K562 (cell line): ENCODE data around the gene FADD. TPM values are rescaled to one million over a fixed set of nuclear protein-coding genes. Genes with fewer than 3 reads are reported as not detected.

Experiments used
- ATAC-seq: fragments of 200-7000 bp; cut with Tn5 transposase; 3 replicates; pipeline ENCODE4 v1.9.1; 2020; ENCODE audit warnings: moderate library complexity
- BruUV-seq: library from RNA; stranded (reverse); fragments of 400-500 nt; replicated peaks from 2 replicates; lab custom pipeline; 2021; lab: Mats Ljungman, UMichigan
- CTCF ChIA-PET: fragments of 300-600 bp; formaldehyde crosslinking; extraction: SDS; loops from one replicate; lab custom pipeline; 2021; ENCODE audit warnings: low intra/inter-chr PET ratio; lab: Yijun Ruan, JAX
- POLR2A ChIA-PET: fragments of 300-600, 350-650 bp; sonication (Branson Sonifier 250); formaldehyde crosslinking; extraction: SDS; loops from one replicate; lab custom pipeline; 2021; ENCODE audit warnings: antibody characterized with exemption, inconsistent platforms; lab: Yijun Ruan, JAX
- DNase-seq, 4 experiments: peaks; one replicate each; pipeline versions ENCODE4 v3.0.0 to v3.0.0-alpha.2; 2011 to 2018; ENCODE audit warnings: low spot score in 3 of 4, mixed read lengths in 3 of 4; ENCODE audit errors: extremely low read depth in 1 of 4
- FAIRE-seq: peaks from 2 replicates; lab custom pipeline; 2011; peaks lifted over from hg19 to GRCh38; lab: Jason Lieb, UNC
- H2AFZ ChIP-seq: 2 replicates; pipeline ENCODE4 v1.6.0; 2011; ENCODE audit warnings: low read depth, low read length, control low read depth, inconsistent platforms
- H3K27ac ChIP-seq: fragments of 200-600 bp; 3 replicates; pipeline ENCODE4 v1.8.0; 2011; ENCODE audit warnings: low read depth, mild to moderate bottlenecking, control low read depth, inconsistent platforms, low read length, moderate library complexity, mixed read lengths; ENCODE audit errors: extremely low read depth
- H3K27me3 ChIP-seq, 2 experiments: fragments of 300-600 bp in 1 of 2; 2 replicates in 1 of 2; 3 replicates in 1 of 2; pipeline versions ENCODE4 v1.6.0 to v1.8.0; 2011; ENCODE audit warnings: inconsistent platforms in 2 of 2, low read length in 2 of 2, mild to moderate bottlenecking in 1 of 2, mixed read lengths in 1 of 2, moderate library complexity in 1 of 2; ENCODE audit not compliant: control insufficient read depth in 2 of 2, insufficient read depth in 2 of 2
- H3K36me3 ChIP-seq: fragments of 300-600 bp; 3 replicates; pipeline ENCODE4 v1.8.0; 2011; ENCODE audit warnings: mild to moderate bottlenecking, low read length, inconsistent platforms; ENCODE audit not compliant: control insufficient read depth, insufficient read depth
- H3K4me1 ChIP-seq, 2 experiments: fragments of 200-600 bp in 1 of 2; replicated peaks in 1 of 2; 2 replicates in 1 of 2; 3 replicates in 1 of 2; pipeline versions ENCODE4 v1.5.1 to v1.8.0; 2011; ENCODE audit warnings: inconsistent platforms in 2 of 2, low read length in 2 of 2, mild to moderate bottlenecking in 1 of 2, mixed read lengths in 1 of 2, moderate library complexity in 1 of 2; ENCODE audit not compliant: control insufficient read depth in 2 of 2, insufficient read depth in 2 of 2
- H3K4me2 ChIP-seq: 2 replicates; pipeline ENCODE4 v1.6.1; 2011; ENCODE audit warnings: low read length, control low read depth, inconsistent platforms, mixed read lengths; ENCODE audit not compliant: insufficient read depth
- H3K4me3 ChIP-seq: fragments of 200-600 bp; sonication (generic), shearing (Covaris generic); 2 replicates; pipeline ENCODE4 v1.5.1; 2016; ENCODE audit warnings: control low read depth, inconsistent platforms
- H3K79me2 ChIP-seq: fragments of 200-600 bp; 3 replicates; pipeline ENCODE4 v1.8.0; 2011; ENCODE audit warnings: low read length, inconsistent platforms; ENCODE audit not compliant: control insufficient read depth, insufficient read depth
- H3K9ac ChIP-seq, 2 experiments: 2 replicates each; pipeline versions ENCODE4 v1.6.0 to v1.6.1; 2011; ENCODE audit warnings: low read depth in 2 of 2, low read length in 2 of 2, control low read depth in 1 of 2, inconsistent platforms in 1 of 2, mild to moderate bottlenecking in 1 of 2, mixed read lengths in 1 of 2; ENCODE audit not compliant: insufficient read depth in 1 of 2
- H3K9me1 ChIP-seq: one replicate; pipeline ENCODE4 v1.6.0; 2011; ENCODE audit warnings: inconsistent platforms, mild to moderate bottlenecking, low read length, moderate library complexity; ENCODE audit not compliant: control insufficient read depth, insufficient read depth
- H3K9me3 ChIP-seq: replicated peaks from 2 replicates; pipeline ENCODE4 v1.5.1; 2011; ENCODE audit warnings: low read depth, low read length, inconsistent platforms; ENCODE audit not compliant: control insufficient read depth, insufficient read depth
- H4K20me1 ChIP-seq: replicated peaks from 2 replicates; pipeline ENCODE4 v1.6.1; 2011; ENCODE audit warnings: low read length, inconsistent platforms, mixed read lengths; ENCODE audit not compliant: control insufficient read depth, insufficient read depth
- ADNP ChIP-seq: fragments of 200-800 bp; sonication (Bioruptor generic); IDR thresholded peaks from 2 replicates; pipeline ENCODE4 v1.6.1; 2016; ENCODE audit warnings: missing genetic modification characterization, missing compliant biosample characterization
- CSDE1 ChIP-seq, 2 experiments: fragments of 450-650 bp; IDR thresholded peaks; 2 replicates each; pipeline ENCODE4 v1.6.1; 2016; ENCODE audit warnings: mild to moderate bottlenecking in 1 of 2
- GTF2E2 ChIP-seq: fragments of 200-800 bp; sonication (Bioruptor generic); IDR thresholded peaks from 2 replicates; pipeline ENCODE4 v1.6.1; 2016; ENCODE audit warnings: missing genetic modification characterization, missing compliant biosample characterization
- POLR3A ChIP-seq: IDR thresholded peaks from 2 replicates; pipeline ENCODE4 v1.6.1; 2011; ENCODE audit warnings: borderline replicate concordance, mild to moderate bottlenecking, moderate library complexity; ENCODE audit not compliant: insufficient read length, insufficient read depth; ENCODE audit errors: extremely low read depth
- ZBED1 ChIP-seq: IDR thresholded peaks from 2 replicates; pipeline ENCODE4 v1.6.1; 2014
- ZFPM2 ChIP-seq: fragments of 250-450 bp; sonication (Bioruptor Pico); IDR thresholded peaks from 2 replicates; pipeline ENCODE4 v1.5.1; 2022; ENCODE audit warnings: mild to moderate bottlenecking
- ZNF436 ChIP-seq: fragments of 250-450, 450-650 bp; sonication (Bioruptor Pico); formaldehyde crosslinking; IDR thresholded peaks from 2 replicates; pipeline ENCODE4 v1.7.0; 2020; ENCODE audit warnings: mild to moderate bottlenecking
- WGBS: fragments of 100-300 bp; shearing (Covaris generic); methylation state at CpG from one replicate; pipeline ENCODE4 v1.1.6; 2016; ENCODE audit warnings: low coverage, mixed read lengths; ENCODE audit not compliant: insufficient coverage; ENCODE audit errors: missing lambda C conversion rate; 5-methylcytosine and 5-hydroxymethylcytosine counted together
- in situ Hi-C: fragments of 300-500 bp; cut with MboI; formaldehyde crosslinking; loops from 4 replicates; pipeline ENCODE4 v1.15.0; 2018; ENCODE audit warnings: inconsistent platforms, mixed read lengths
- intact Hi-C: fragments of 100-400 bp; cut with micrococcal nuclease; formaldehyde crosslinking; loops from 2 replicates; pipeline ENCODE4 v1.14.2; 2022
- polyA plus RNA-seq, 8 experiments: library from polyadenylated mRNA; depleted of rRNA in 4 of 8; stranded (reverse) in 5 of 8; unstranded in 3 of 8; fragments of >200 nt; fragmentation: Nextera tagmentation in 2 of 8; fragmentation: Illumina TruSeq in 1 of 8; extraction: Ambion mirVana in 2 of 8; extraction: Trizol in 1 of 8; gene quantifications; 2 replicates each; pipeline versions ENCODE4 v1.2.1 to v1.2.3, GENCODE V29; 2011 to 2014; ENCODE audit warnings: inconsistent platforms in 1 of 8, missing spikeins in 1 of 8
- total RNA-seq, 7 experiments: library from RNA; depleted of rRNA in 6 of 7; stranded (reverse); fragments of >200 nt in 6 of 7; fragmentation: Illumina TruSeq in 2 of 7; extraction: Trizol in 2 of 7; gene quantifications; 2 replicates each; pipeline versions ENCODE4 v1.2.1 to v1.2.3, GENCODE V29; 2011 to 2021; ENCODE audit warnings: low replicate concordance in 1 of 7

The FADD gene
- total and polyA plus RNA-seq, 9 of the 15 experiments (the other 6 are each of a cell fraction or from before 2014, with no cell fraction given) = 0.29 to 26.9 (median 20.4) TPM

GRCh38 chr11:70170596-70171210 is 32.4 kb upstream of the FADD start:
- in situ Hi-C loops (no loop called here), intact Hi-C loops (no loop called here)
- TF ChIP-seq ZFPM2 (CRISPR knock-in tag) = no peak
- TF ChIP-seq ZBED1 = no peak
- no peak for TF ChIP-seq GTF2E2
- TF ChIP-seq POLR3A = no peak
- no peak for TF ChIP-seq CSDE1 (IDR thresholded peaks at IDR 0.05)
- TF ChIP-seq ADNP (tag) = no peak
- no peak for TF ChIP-seq ZNF436
- Histone ChIP-seq H3K79me2 (no peaks in the 10 kb centered on the region), H3K4me3 (no peak overlapping the region), H3K9me3 (no peaks in the 10 kb centered on the region), H3K36me3 (no peaks in the 10 kb centered on the region), H3K27me3 (peaks cover 19 to 63% of the 10 kb centered on the region in 2 experiments; a peak in 4 of 5 replicates), H3K27ac (no peak overlapping the region), H3K9me1 (no peaks in the 10 kb centered on the region), H4K20me1 (peaks cover 13% of the 10 kb centered on the region), H2AFZ (no peak overlapping the region), H3K4me2 (no peak overlapping the region), H3K9ac (no peak overlapping the region), H3K4me1 (peaks cover 0 to 12% of the 10 kb centered on the region in 2 experiments; a peak in 2 of 5 replicates)
- CTCF ChIA-PET = no interaction called here
- FAIRE-seq (no peak), ATAC-seq (no peak), DNase-seq (no peak)
- no TSS peak for BruUV-seq
- 6% methylated on average over 21 of the region's 22 CpGs for WGBS
- POLR2A ChIA-PET = interaction anchor here (0.5 kb wide), 1 partner anchor 459 kb away, joined by 3 read pairs; no protein-coding TSS in a partner anchor
